Ovary (tissue), 9 donors: ENCODE data around the gene BMPER. TPM values are rescaled to one million over a fixed set of nuclear protein-coding genes. Genes with fewer than 3 reads are reported as not detected.

ENCODE experiments used
- DNase-seq, 5 donors: peaks; one replicate each; pipeline ENCODE4 v3.0.0-alpha.2; 2019 to 2020
- H3K27ac ChIP-seq, 2 donors: fragments of 200-600 bp; one replicate each; pipeline versions ENCODE4 v1.5.1 to v1.8.0; 2019 to 2022
- H3K27me3 ChIP-seq: fragments of 200-600 bp; one replicate; pipeline ENCODE4 v1.8.0; 2022
- H3K36me3 ChIP-seq: fragments of 200-600 bp; sonication (generic); one replicate; pipeline ENCODE4 v1.5.1; 2019
- H3K4me1 ChIP-seq: one replicate; pipeline ENCODE4 v1.8.1; 2013; ENCODE audit warnings: mild to moderate bottlenecking, moderate library complexity; ENCODE audit not compliant: insufficient read depth
- H3K4me3 ChIP-seq: fragments of 200-600 bp; sonication (generic); one replicate; pipeline ENCODE4 v1.5.1; 2017
- H3K9me3 ChIP-seq, 2 donors: fragments of 200-600 bp in 1 of 2; sonication (generic) in 1 of 2; one replicate each; pipeline versions ENCODE4 v1.5.1 to v1.8.1; 2013 to 2019; ENCODE audit warnings: mild to moderate bottlenecking in 1 of 2, moderate library complexity in 1 of 2
- CTCF ChIP-seq, 3 donors: fragments of 450-650 bp in 2 of 3; fragments of 200-600 bp in 1 of 3; IDR thresholded peaks; one replicate each; pipeline versions ENCODE4 v1.5.1 to v1.8.0; 2016 to 2022; ENCODE audit warnings: antibody characterized with exemption in 3 of 3, mild to moderate bottlenecking in 1 of 3
- EP300 ChIP-seq: sonication (generic); formaldehyde crosslinking; IDR thresholded peaks from one replicate; pipeline ENCODE4 v1.6.1; 2017; ENCODE audit warnings: antibody characterized with exemption
- POLR2A ChIP-seq: fragments of 450-650 bp; IDR thresholded peaks from one replicate; pipeline ENCODE4 v1.6.1; 2017; ENCODE audit warnings: antibody characterized with exemption, mild to moderate bottlenecking, moderate library complexity
- WGBS, 3 donors: extraction: QIAGEN DNeasy Blood & Tissue Kit in 1 of 3; methylation state at CpG; one replicate each; pipeline versions ENCODE4 v1.1.5 to v1.1.7; 2013 to 2017; 5-methylcytosine and 5-hydroxymethylcytosine counted together
- intact Hi-C, 4 donors: fragments of 100-400 bp; cut with DNase I; formaldehyde crosslinking; loops; one replicate each; pipeline versions ENCODE4 v1.11.0 to v1.15.1; 2022 to 2023
- polyA plus RNA-seq, 2 donors: library from polyadenylated mRNA; stranded (reverse); fragments of 200-250 nt in 1 of 2; fragments of 350-450 nt in 1 of 2; fragmentation: Illumina TruSeq in 1 of 2; extraction: RNeasy Lipid Tissue Mini Kit (QIAGEN cat#74804) in 1 of 2; gene quantifications; one replicate each; pipeline ENCODE4 v1.2.3, GENCODE V29; 2013 to 2014
- total RNA-seq, 7 donors: library from RNA; depleted of rRNA in 2 of 7; stranded (reverse); fragments of >200 nt in 2 of 7; fragmentation: NEBNext Ultra II Directional in 3 of 7; extraction: Animal tissue kit (Norgen Biotek cat#: 25700) in 3 of 7; gene quantifications; one replicate each; pipeline versions ENCODE4 v1.1.0 to v1.2.4, GENCODE V29; 2016 to 2023
- donor health status: DM: no; HTN: no; CAD: no; lungs with moderate emphysema.
- donor health status: DM: no; HTN: no; CAD: no.
- donor health status: Bipolar disorder and iron deficiency.
- donor health status: DM: yes; HTN: yes; CAD: no.
- donor health status: DM: no; HTN: no; CAD: no.
- donor health status: DM: yes; HTN: yes; CAD: no.

BMPER gene
- total and polyA plus RNA-seq, 9 donors, result 2.9 to 15.3 (median 5.4) TPM

DNA sequence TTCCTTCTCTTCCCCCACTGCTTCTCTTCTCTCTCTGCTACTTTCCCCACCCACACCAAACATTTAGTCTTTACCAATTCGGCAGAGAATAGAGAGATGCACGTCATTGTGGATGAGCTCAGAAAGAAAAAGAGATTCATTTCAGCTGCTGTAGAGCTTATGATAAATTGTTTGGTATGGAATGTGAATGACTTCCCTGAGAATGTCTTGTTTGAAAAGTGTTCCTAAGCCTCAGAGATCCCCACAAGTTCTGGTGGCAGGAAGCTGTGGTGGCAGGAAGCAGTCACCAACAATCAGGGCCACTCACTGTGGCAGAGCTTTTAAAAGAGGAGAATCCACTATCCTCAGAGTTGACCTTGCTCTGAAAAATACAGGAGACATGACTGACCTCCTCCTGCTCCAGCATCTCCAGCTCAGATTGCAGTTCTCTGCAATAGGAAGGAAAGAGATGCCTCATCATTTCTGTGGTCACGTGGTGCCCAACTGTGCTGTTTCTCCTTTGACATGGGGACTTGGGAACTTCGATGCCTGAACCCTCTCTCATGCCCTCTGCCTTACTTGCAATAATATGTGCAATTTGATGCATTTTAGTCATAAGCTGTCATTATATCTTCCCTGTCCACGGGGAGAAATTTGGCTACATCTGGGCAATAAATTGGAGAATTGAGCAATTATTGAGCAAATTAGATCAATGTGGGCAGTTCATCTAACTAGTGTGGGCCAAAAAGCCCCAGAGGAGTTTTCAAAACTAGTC, 76.5 kb downstream of the BMPER start:
- Histone ChIP-seq H3K9me3 (no peaks in the 10 kb centered on the region), H3K36me3 (no peaks in the 10 kb centered on the region)
- intact Hi-C loops, result no loop called here

DNA sequence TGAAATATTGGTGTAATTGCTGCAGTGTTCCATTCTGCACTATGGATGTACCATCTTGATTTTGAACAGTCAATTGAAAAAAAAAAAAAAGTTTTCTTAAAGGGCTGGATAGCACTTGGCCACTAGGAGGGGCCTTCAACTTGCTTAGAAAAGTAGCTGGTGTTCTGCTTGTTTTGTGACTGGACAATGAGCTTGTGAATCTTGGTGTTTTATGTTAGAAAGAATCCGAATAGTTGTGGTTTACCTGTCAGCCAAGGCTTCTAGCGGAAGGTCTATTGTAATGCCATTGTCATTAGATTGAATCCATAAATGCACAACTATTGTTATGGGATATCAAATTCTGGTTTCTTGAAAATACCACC, 77.1 kb downstream of the BMPER start:
- no peak for TF ChIP-seq POLR2A
- TF ChIP-seq CTCF (IDR thresholded peaks at IDR 0.05), result peak in 1 of 3 donors; percentile 33
- TF ChIP-seq EP300, result no peak
- H3K27ac ChIP-seq, result no peak overlapping the region
- H3K36me3 ChIP-seq, result no peaks in the 10 kb centered on the region
- intact Hi-C loops, result no loop called here
- H3K4me1 ChIP-seq, result no peaks in the 10 kb centered on the region
- no peaks in the 10 kb centered on the region for H3K27me3 ChIP-seq
- DNase-seq, result no peak
- no peaks in the 10 kb centered on the region for H3K9me3 ChIP-seq
- H3K4me3 ChIP-seq, result no peak overlapping the region
- 41 to 66% (median 64%) methylated on average over 2 of the region's 2 CpGs for WGBS, 3 donors

More for the DNA sequence above, 76.5 kb downstream of the BMPER start:
- H3K4me1 ChIP-seq, result no peaks in the 10 kb centered on the region
- TF ChIP-seq EP300 (no peak), POLR2A (no peak), CTCF (IDR thresholded peaks at IDR 0.05) (no peak)
- no peaks in the 10 kb centered on the region for H3K27me3 ChIP-seq
- H3K27ac ChIP-seq, result no peak overlapping the region
- H3K4me3 ChIP-seq, result no peak overlapping the region
- 74 to 80% (median 78%) methylated on average over 5 of the region's 5 CpGs for WGBS, 3 donors
- no peak for DNase-seq

DNA sequence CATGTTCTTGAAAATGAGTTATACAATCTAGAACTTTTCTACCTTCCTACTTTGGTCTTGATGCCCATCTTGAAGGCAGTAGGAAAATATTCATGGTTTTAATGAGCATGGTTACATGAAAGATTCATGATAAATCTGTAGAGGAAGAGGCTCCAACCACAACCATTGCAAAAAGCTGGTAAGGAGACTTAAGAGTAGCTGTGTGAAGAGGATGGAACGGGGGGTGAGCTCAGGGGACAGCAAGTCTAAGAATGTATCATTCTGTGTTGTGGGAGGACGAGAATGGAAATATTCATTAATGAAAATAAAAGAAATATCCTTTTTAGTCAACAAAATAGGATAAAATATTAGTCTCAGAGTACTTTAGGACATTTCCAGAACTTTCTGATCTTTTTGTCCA, 81.1 kb downstream of the BMPER start:
- WGBS, 3 donors, result 81 to 90% (median 90%) methylated on average over 2 of the region's 2 CpGs
- DNase-seq, result no peak
- H3K36me3 ChIP-seq, result no peaks in the 10 kb centered on the region
- H3K27ac ChIP-seq, result no peak overlapping the region
- intact Hi-C loops, result no loop called here
- TF ChIP-seq EP300 (no peak), CTCF (IDR thresholded peaks at IDR 0.05) (no peak), POLR2A (no peak)
- H3K4me3 ChIP-seq, result no peak overlapping the region
- H3K27me3 ChIP-seq, result no peaks in the 10 kb centered on the region
- H3K4me1 ChIP-seq, result no peaks in the 10 kb centered on the region
- H3K9me3 ChIP-seq, result no peaks in the 10 kb centered on the region

GRCh38 chr7:33986951-33987947, 81.9 kb downstream of the BMPER start:
- no peak overlapping the region for H3K4me3 ChIP-seq
- H3K27ac ChIP-seq, result no peak overlapping the region
- H3K9me3 ChIP-seq, result no peaks in the 10 kb centered on the region
- peak in 1 of 5 donors; percentile 36 for DNase-seq
- WGBS, 3 donors, result 59 to 69% (median 61%) methylated on average over 9 of the region's 9 CpGs
- intact Hi-C loops, result no loop called here
- no peaks in the 10 kb centered on the region for H3K36me3 ChIP-seq
- H3K4me1 ChIP-seq, result no peaks in the 10 kb centered on the region
- TF ChIP-seq EP300 (no peak), POLR2A (no peak)
- H3K27me3 ChIP-seq, result no peaks in the 10 kb centered on the region
